GM12801 (cell line): ENCODE results near the gene CACNA2D2.

Experiments
- TF ChIP-seq, protein P1 (sequence below): IDR thresholded peaks from one replicate; pipeline ENCODE4 v1.5.1; 2011; ENCODE audit warnings: control low read depth; ENCODE audit not compliant: insufficient read length; ENCODE audit errors: extremely low read depth

CACNA2D2 gene

DNA sequence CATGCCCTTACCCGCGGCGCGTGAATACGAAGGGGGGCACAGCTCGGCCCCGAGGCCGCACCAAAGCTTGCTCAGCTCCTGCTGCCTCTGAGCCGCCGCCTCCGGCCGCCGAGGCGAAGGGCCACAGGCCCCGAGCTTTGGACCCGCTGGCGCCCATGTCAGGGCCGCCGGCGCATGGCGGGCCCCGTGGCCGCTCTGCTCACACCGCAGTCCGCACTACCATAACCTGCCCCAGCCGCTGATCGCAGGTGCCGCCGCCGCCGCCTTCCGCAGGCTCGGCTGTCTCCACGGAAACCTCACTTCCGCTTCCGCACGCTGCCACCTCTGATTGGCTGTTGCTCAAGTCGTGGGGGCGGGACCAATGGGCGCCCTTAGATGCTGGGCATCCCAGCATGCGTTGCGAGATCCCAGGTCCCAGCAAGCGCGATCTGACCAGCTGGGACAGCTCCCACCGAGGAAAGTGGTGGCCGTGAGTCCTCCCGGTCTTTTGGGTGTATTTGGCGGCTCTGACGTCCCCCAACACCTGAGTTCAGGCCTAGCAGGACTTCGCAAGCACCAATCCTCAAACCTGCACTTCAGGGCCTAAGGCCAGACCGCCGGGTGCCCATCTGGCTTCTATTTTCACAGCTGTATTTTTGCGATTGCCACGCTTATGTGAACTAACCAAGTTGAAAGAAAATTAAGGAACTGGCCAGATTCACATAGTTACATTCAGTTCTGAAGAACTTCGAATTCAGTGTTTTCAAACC, 175.3 kb downstream of the CACNA2D2 start, which contains the start of gene TUSC2:
TSS of gene TUSC2 (minus strand) at position 281 of the 749 bp plus-strand sequence. CDS start at position 157, 124 bp downstream.
- TF ChIP-seq, protein P1, sequence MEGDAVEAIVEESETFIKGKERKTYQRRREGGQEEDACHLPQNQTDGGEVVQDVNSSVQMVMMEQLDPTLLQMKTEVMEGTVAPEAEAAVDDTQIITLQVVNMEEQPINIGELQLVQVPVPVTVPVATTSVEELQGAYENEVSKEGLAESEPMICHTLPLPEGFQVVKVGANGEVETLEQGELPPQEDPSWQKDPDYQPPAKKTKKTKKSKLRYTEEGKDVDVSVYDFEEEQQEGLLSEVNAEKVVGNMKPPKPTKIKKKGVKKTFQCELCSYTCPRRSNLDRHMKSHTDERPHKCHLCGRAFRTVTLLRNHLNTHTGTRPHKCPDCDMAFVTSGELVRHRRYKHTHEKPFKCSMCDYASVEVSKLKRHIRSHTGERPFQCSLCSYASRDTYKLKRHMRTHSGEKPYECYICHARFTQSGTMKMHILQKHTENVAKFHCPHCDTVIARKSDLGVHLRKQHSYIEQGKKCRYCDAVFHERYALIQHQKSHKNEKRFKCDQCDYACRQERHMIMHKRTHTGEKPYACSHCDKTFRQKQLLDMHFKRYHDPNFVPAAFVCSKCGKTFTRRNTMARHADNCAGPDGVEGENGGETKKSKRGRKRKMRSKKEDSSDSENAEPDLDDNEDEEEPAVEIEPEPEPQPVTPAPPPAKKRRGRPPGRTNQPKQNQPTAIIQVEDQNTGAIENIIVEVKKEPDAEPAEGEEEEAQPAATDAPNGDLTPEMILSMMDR: no peak

DNA sequence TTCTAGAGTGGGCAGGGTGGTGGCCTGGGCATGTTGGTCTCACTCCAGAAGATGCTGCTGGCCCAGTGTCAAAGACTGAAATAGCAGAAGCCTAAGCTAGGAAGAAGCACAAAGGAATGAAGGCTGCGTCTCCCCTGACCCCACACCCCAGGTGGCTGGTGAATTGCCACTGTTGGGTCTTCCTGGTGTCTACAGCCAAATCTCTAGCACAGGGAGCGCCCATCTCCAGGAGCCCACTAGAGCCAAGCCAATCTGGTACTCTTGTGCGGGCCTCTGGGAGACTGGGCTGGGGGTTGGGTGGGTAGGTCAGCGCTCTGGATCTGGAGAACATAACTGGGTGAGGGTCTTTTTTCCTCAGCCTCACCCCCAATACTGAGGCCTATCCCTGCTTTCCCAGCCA, 176.3 kb downstream of the CACNA2D2 start:
- TF ChIP-seq, protein P1: no peak

DNA sequence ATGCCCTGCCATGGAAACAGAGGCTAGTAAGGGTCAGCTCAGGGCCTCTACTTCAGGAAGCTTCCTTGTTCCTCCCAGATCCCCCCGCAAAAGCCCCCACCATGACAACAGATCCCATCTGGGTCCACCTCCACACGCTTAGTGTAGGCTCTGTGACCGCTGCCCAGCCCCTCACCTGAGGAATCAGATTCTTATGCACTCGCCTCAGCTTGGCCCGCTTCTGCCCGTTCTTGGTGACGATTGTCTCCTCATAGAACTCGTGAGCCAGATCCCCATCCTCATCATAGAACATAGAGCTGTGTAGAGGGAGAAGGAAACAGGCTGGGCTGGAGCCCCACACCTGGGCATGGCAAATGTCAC, 177.3 kb downstream of the CACNA2D2 start:
- TF ChIP-seq, protein P1: no peak

DNA sequence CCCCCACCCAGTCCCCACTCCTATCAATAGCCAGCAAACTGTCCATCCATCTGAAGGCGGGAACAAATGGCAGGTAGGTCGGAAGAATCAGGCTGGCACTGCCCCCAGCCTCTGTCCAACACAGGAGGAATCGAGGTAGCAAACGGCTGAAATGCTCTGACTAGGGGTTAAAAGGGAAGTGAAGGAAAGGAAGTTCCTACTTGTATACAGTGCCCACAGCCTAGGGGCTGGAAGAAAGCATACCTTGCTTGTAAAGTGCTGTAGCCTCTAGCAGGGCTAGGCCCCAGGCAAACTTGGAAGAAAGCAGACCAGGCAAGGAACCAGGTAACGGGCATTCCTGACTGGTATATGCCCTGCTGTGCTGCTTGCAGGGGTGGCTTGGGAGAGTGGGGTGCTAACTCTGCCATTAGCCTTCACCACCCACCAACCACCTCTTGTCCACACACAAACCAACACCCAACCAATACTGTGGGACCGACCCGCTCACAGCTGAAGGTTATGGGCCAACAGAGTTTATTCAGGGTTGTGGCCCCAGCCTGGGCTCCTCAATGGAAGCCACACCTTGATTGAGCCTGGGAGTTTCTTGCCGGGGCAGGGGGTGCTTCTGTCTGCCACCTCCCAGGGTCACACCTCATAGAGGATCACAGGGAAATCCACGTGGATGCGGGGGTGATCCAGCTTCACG, 177.8 kb downstream of the CACNA2D2 start:
- TF ChIP-seq, protein P1: no peak

DNA sequence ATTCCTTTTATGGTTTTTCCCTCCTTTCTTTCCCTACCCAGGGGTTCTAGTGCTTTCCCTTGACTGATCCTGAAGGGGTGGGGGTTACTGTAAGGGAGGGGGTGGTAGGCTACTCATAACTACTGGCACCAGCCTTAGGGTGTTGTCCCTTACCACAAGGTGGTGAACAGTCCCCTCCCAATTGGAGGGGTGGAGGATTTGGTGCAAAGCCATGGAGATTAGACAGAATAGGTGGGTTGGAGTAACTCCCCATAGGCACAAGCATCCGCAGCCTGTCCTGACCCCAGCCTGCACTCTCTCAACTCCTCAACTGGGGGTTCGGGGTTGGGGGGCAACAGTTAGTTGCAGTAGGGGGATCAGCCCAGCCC, 178.3 kb downstream of the CACNA2D2 start:
- TF ChIP-seq, protein P1: no peak

DNA sequence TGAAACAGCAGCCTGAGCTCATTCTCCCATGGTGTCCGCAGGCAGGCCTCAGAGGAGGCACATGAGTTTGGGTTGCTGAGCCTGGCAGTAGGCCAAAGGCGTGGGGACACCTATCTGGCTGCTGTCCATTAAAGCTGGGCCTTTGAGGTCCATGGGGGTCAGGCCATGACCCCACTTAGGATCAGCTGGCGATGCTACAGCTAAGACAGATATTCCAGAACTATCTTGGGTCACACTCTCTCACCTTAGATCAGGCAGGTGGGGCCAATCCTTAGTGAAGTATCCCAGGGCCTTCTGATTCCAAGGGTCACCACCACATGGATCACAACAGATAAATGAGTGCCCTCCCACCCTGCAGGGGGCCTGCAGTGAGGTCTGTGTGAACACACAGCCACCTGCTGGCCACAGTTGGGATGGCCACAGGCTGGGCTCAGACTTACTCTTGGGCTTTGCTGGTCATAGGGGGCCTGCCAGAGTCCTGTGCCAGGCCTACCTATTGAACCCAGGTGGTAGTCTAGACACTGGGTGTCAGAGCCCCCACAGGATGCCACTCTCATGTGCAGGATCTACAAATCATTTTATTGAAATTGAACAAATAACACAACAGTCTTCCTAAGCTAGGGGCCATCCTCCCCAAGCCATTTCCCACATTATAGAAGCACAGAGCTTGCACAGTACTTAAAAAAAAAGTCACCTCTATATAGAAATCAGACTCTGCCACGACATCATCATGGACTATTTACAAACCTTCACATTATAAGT, 178.9 kb downstream of the CACNA2D2 start:
- TF ChIP-seq, protein P1: no peak

DNA sequence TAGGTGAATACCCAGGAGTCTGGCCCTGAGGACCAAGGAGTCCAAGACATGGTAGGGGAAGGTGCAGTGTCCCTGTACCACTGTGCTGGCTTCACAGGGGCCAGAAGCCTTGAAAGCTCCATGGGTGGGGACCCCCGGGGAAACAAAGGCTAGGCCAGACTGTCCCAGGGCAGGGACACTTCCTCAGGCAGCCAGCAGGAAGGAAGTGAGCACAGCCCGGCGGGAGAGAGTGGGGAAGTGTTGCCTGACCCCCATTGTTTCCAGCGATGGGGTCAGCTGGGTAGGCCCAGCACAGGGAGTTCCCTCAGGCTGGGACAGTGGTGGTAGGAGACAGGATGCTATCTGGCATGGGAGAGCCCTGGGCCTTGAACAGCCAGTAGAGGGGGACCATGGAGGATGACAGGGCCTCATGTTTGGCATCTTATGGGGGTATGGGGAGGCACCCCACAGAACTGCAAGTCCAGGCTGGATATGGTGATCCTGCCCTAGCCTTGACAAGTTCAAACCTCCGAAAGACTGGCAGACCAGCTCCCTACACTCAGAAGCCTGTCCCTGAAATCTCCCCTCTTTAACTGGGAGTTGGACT, 179.7 kb downstream of the CACNA2D2 start:
- TF ChIP-seq, protein P1: no peak
